ACC112 (cell line): ENCODE measurements around the gene PPP4R4.
"Not testable (repeated sequence)": the region's sequence is repeated elsewhere in the genome, so short reads cannot be mapped to it uniquely, and the experiment has no call there.

Experiments
- H2AFZ ChIP-seq: fragments of 200-600 bp; sonication (generic); one replicate; pipeline ENCODE4 v1.6.0; 2017; ENCODE audit warnings: antibody characterized with exemption, low read length; ENCODE audit not compliant: unreplicated experiment
- H3K27ac ChIP-seq: fragments of 200-600 bp; sonication (generic); 2 replicates; pipeline ENCODE4 v1.5.1; 2014; ENCODE audit warnings: low read depth, mild to moderate bottlenecking, antibody characterized with exemption, low read length, moderate library complexity
- H3K27me3 ChIP-seq: fragments of 200-600 bp; sonication (generic); 2 replicates; pipeline ENCODE4 v1.6.1; 2014; ENCODE audit warnings: mild to moderate bottlenecking, antibody characterized with exemption, low read length, moderate library complexity, mixed read lengths; ENCODE audit not compliant: insufficient read depth
- H3K36me3 ChIP-seq: fragments of 200-600 bp; sonication (generic); 2 replicates; pipeline ENCODE4 v1.6.1; 2016; ENCODE audit warnings: mild to moderate bottlenecking, antibody characterized with exemption, low read length, moderate library complexity, mixed read lengths; ENCODE audit not compliant: insufficient read depth
- H3K4me1 ChIP-seq: fragments of 200-600 bp; sonication (generic); one replicate; pipeline ENCODE4 v1.6.1; 2016; ENCODE audit warnings: low read length, mixed read lengths; ENCODE audit not compliant: insufficient read depth, unreplicated experiment, control insufficient read depth
- H3K4me3 ChIP-seq: fragments of 200-600 bp; sonication (generic); 2 replicates; pipeline ENCODE4 v1.5.1; 2014; ENCODE audit warnings: mild to moderate bottlenecking, low read depth, low read length
- H3K79me2 ChIP-seq: fragments of 200-600 bp; sonication (generic); one replicate; pipeline ENCODE4 v1.6.0; 2016; ENCODE audit warnings: low read length; ENCODE audit not compliant: control insufficient read depth, unreplicated experiment, insufficient read depth

The PPP4R4 gene

DNA sequence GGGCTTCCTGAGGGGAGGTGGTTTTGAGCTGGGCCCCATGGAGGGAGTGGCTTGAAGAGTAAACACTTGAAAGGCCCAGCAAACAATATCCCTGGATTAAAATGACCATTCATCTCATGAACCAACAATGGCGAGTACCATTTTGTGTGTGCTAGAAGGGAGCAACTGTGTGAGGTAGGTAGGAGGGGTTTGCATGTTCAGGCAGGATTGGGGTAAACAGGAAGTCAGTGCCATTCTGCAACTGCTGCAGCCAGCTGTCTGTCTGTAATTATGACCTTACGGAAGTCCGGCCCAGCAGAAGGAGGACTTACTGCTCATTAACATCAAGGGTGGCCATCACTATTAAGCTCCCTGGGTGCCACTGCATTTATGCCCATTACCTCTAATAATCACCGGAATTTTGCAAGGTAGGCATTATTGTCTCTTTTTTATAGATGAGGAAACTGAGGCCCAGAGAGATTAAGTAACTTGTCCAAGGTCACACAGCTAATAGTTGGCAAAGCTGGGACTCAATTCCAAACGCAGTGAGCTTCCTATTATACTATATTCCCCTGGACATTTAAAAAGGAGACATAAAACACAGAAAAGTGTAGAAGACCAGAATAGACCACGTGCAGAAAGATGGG is 28.1 kb upstream of the PPP4R4 start:
- Histone ChIP-seq H3K36me3 (no peaks in the 10 kb centered on the region), H3K4me1 (peaks cover 4% of the 10 kb centered on the region), H3K27ac (no peak overlapping the region), H3K79me2 (no peaks in the 10 kb centered on the region), H3K27me3 (peaks cover 8% of the 10 kb centered on the region; the same call in 1 of the 2 replicates), H2AFZ (no peak overlapping the region), H3K4me3 (no peak overlapping the region)

DNA sequence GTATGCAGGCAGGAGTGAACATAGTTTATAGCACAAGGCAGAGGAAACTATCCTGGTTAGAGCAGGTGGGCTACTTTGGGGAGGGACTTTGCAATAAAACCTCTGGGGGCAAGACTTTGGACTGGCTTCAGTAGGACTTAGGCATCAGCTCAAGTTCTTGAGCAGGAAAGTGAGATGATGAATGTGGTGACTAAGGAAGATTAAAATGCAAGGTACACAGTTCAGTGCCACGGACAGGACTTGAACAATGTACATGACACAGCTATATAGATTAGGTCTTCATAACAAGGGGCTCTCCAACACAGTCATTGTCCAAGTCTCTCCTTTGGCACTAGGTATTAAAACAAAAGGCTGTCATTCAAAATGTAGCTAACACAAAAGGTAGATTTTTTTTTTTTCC is 21.4 kb upstream of the PPP4R4 start:
- H3K36me3 ChIP-seq = no peaks in the 10 kb centered on the region
- H3K27ac ChIP-seq = no peak overlapping the region
- H3K79me2 ChIP-seq = no peaks in the 10 kb centered on the region
- peaks cover 54% of the 10 kb centered on the region for H3K27me3 ChIP-seq
- no peak overlapping the region for H2AFZ ChIP-seq
- no peak overlapping the region for H3K4me3 ChIP-seq
- H3K4me1 ChIP-seq = no peaks in the 10 kb centered on the region

DNA sequence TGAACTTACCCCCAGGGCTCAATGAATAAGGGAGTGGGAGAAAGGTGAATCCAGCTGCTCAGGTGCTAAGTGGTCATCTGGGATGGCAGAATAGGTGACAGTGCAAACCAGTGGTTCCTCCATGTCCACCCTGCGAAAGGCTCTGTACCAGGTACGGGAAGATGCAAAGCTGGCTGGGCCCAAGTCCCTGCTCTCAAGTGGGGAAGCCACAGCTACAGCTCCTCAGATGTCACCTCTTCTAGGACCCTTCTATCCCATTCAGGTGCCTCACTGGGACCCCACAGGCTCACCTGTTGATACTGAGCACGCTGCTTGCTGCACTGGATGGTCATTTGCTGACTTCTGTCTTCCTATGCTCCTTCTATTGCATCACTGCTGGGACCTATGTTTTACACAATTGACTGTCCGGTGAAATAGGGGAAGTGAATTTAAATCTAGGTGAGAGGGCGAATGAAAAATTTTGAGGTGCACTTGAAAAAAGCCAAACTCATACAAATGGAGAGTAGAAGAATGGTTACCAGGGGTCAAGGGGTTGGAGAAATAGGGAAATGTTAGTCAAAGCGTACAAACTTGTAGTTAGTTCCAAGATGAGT is 20.3 kb upstream of the PPP4R4 start:
- H3K36me3 ChIP-seq = no peaks in the 10 kb centered on the region
- no peaks in the 10 kb centered on the region for H3K4me1 ChIP-seq
- H3K27ac ChIP-seq = no peak overlapping the region
- H3K27me3 ChIP-seq = peaks cover 65% of the 10 kb centered on the region
- H3K79me2 ChIP-seq = no peaks in the 10 kb centered on the region
- no peak overlapping the region for H2AFZ ChIP-seq
- no peak overlapping the region for H3K4me3 ChIP-seq

DNA sequence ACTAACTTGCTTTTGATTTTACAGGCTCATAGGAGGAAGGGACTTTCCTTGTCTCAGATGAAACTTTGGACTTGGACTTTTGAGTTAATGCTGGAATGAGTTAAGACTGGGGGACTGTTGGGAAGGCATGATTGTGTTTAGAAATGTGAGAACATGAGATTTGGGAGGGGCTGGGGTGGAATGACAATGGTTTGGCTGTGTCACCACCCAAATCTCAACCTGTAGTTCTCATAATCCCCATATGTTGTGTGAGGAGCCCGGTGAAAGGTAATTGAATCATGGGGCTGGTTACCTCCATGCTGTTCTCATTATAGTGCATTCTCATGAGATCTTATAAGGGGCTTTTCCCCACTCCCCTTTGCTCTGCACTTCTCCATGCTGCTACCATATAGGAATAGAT is 18.0 kb upstream of the PPP4R4 start:
- H3K36me3 ChIP-seq, H3K79me2 ChIP-seq, H3K27ac ChIP-seq, H3K4me1 ChIP-seq, H3K4me3 ChIP-seq, H2AFZ ChIP-seq: not testable (repeated sequence)
- peaks cover 58% of the 10 kb centered on the region for H3K27me3 ChIP-seq

DNA sequence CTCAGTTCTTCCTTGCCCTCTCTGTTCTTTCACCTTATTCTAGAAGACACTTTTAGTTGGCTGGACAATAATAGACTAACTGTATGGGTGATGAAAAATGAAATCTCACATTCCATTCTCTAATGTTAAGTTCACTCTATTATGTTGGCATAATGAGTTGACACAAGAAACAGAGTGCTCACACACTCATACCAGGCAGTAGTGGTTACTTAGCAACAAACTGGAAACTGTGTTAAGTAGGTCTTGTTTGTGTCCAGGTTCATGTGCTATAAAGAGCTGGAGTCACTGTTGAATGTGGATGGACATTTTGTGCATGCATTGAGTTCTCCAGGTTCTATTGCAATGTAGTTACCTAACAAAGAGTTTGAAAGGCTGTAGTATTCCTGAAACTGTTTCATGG is 16.9 kb upstream of the PPP4R4 start:
- peaks cover 3% of the 10 kb centered on the region for H3K4me1 ChIP-seq
- H3K79me2 ChIP-seq = no peaks in the 10 kb centered on the region
- H3K36me3 ChIP-seq = no peaks in the 10 kb centered on the region
- H2AFZ ChIP-seq = no peak overlapping the region
- peaks cover 52% of the 10 kb centered on the region for H3K27me3 ChIP-seq
- H3K27ac ChIP-seq = no peak overlapping the region
- H3K4me3 ChIP-seq = no peak overlapping the region

DNA sequence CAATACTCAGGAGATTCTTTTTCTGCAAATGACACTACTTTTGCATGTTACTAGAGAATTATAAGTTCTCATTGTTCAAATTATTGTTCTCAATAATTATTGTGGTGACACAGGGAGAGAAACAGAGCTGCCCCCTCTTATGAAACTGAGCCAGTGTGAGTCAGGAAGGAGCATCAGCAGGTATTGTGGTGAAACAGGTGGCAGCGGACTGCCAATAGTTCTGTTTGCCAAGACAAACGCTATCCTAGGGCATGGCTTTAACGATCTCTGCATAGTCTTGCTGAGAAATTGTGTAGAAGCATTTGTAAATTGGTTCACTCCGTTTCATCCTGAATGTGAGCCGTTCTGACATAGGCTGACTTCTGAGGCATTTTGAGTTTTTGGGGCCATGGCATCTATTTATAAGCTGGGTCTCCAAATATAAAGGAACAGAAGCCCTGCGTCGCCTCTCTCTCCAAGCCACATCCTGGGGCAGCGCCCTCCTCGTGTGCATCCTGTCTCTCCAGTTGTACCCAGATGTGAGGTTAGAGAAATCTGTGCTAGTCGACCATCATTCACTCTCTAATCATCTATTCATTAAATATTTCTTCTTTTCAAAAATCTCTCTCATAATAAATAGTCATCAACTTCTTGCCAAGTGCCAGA is 15.8 kb upstream of the PPP4R4 start:
- Histone ChIP-seq H3K36me3 (no peaks in the 10 kb centered on the region), H3K27me3 (peaks cover 41% of the 10 kb centered on the region), H3K4me1 (peaks cover 7% of the 10 kb centered on the region), H2AFZ (no peak overlapping the region), H3K27ac (no peak overlapping the region), H3K4me3 (no peak overlapping the region), H3K79me2 (no peaks in the 10 kb centered on the region)

DNA sequence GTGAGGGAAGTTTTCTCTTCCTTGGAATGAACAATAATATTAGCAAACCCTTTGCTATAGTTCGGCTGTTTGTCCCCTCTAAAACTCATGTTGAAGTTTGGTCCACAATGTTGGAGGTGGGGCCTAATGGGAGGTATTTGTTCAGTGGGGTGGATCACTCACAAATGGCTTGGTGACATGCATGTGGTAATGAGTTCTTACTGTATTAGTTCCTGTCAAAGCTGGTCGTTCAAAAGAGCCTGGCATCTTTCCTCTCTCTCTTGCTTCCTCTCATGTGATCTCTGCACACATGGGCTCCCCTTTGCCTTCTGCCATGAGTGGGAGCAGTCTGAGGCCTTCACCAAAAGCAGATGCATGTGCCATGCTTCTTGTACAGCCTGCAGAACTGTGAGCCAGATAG is 13.1 kb upstream of the PPP4R4 start:
- H3K36me3 ChIP-seq = no peaks in the 10 kb centered on the region

DNA sequence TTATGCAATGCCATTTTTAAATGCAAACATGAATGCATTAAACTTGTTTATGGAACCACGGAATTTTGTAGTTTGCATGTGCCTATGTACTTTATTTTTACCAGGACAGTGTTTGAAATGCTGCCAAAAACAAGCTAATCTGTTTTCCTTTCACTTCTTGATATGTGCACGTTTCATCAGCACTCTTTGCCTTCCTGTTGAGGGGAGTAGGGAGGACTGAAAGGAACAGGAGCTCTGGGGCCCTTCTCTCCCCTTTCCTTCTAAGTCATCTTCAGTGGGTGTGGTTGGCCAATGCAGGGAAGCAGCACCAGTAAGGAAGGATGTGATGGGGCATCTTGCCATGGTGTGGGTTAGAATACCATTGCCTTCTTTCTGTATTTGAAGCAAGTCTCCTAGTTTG is 12.1 kb upstream of the PPP4R4 start:
- H2AFZ ChIP-seq = peak overlapping the region; percentile 47
- no peaks in the 10 kb centered on the region for H3K36me3 ChIP-seq
- H3K4me3 ChIP-seq = peak overlapping the region; percentile 10; the same call in 1 of the 2 replicates
- peaks cover 7% of the 10 kb centered on the region for H3K4me1 ChIP-seq
- no peaks in the 10 kb centered on the region for H3K79me2 ChIP-seq
- H3K27me3 ChIP-seq = peaks cover 28% of the 10 kb centered on the region
- H3K27ac ChIP-seq = no peak overlapping the region

More for the DNA sequence above, 13.1 kb upstream of the PPP4R4 start:
- peaks cover 37% of the 10 kb centered on the region for H3K27me3 ChIP-seq
- no peaks in the 10 kb centered on the region for H3K79me2 ChIP-seq
- H3K4me1 ChIP-seq = peaks cover 7% of the 10 kb centered on the region
- no peak overlapping the region for H3K27ac ChIP-seq
- H2AFZ ChIP-seq = no peak overlapping the region
- H3K4me3 ChIP-seq = no peak overlapping the region

DNA sequence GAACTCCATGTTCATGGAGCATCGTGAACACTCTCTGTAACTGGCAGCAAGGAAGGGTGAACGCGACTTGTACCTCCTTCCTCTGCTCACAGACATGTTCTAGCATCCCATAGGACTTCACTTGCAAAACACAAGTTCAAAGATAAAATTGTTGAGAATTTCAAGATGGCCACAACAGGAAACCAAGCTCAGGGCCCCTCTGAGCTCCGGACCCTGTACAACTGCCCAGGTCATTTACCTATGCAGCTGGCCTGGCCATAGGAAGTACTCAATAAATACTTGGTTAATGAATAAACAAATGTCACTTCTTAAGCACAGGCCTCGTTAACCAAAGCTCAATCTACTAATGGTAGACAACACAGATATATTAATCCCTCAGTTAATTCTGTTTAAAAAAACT is 11.7 kb upstream of the PPP4R4 start:
- no peak overlapping the region for H3K27ac ChIP-seq
- peak overlapping the region; percentile 10; the same call in 1 of the 2 replicates for H3K4me3 ChIP-seq
- H3K36me3 ChIP-seq = no peaks in the 10 kb centered on the region
- H2AFZ ChIP-seq = no peak overlapping the region
- peaks cover 25% of the 10 kb centered on the region for H3K27me3 ChIP-seq
- H3K4me1 ChIP-seq = peaks cover 7% of the 10 kb centered on the region
- no peaks in the 10 kb centered on the region for H3K79me2 ChIP-seq

DNA sequence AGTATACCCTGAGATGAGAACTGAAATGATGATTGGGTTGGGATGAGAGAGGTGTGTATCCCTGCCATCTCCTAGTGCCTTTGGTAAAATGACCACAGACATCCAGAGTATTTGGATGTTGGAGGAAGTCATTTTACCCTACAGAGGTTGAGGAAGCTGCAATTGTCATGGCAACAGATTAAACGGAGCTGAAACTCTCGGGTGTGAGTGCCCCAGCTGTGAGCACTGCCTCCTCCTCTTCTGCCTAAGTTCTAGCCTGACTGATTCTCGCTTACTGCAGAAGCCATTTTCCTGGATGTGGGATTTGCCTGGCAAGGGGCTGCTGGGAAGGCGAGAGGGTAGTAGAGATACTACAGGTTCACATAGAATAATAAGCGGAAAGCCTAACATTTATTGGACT is 10.3 kb upstream of the PPP4R4 start:
- H3K27ac ChIP-seq = no peak overlapping the region

More for the DNA sequence above, 10.3 kb upstream of the PPP4R4 start:
- H3K4me3 ChIP-seq = no peak overlapping the region
- H3K4me1 ChIP-seq = peaks cover 7% of the 10 kb centered on the region
- H2AFZ ChIP-seq = no peak overlapping the region
- peaks cover 13% of the 10 kb centered on the region for H3K27me3 ChIP-seq
- no peaks in the 10 kb centered on the region for H3K79me2 ChIP-seq
- no peaks in the 10 kb centered on the region for H3K36me3 ChIP-seq
